HG02678 (cell line): Measurements from ENCODE around the gene TNPO2.

Source experiments
- ATAC-seq: cut with Tn5 transposase; IDR thresholded peaks from one replicate; pipeline ENCODE4 v1.9.1; 2021; ENCODE audit warnings: mild to moderate bottlenecking, moderate library complexity; ENCODE audit not compliant: unreplicated experiment

The TNPO2 gene

DNA sequence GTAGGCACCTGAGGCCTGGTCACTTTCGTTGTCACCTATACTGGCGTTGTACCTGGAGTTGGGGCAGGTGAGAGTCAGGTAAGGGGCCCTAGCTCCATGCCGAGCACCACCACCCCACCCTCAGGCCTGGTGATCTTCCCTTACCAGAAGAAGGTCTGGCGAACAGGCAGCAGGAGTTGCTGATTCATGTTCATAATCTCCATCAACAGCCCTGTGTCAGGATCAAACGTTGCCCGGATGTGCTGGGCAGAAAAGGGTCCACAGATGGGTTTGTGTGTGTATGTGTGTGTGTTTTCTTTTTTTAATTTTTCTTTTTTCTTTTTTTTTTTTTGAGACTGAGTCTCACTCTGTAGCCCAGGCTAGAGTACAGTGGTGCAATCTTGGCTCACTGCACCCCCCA is 71.5 kb downstream of the TNPO2 start:
- ATAC-seq: no peak

DNA sequence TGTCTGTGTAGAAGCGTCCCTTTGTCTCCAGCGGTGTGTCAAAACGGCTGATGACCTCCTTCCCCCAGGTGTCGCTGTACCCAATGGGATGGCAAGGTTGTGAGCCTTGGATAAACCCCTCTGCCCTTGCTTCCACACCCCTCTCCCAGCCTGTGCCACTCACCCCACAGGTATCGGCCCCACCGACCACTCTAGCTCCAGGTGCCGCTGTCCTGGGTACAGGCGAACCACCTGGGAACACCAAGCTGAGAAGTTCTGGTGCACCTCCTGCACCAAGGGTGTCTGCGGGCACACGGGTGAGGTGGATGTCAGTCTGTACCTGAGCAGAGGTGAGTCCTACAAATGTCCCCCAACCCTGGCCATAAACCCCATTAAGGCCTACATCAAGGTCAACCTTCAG is 73.8 kb downstream of the TNPO2 start:
- ATAC-seq: no peak
